ENCODE data around the gene EFNB2.

EFNB2 gene

GRCh38 chr13:106498571-106498970 lies 36.9 kb downstream of the EFNB2 start:
- Histone ChIP-seq H3K27me3 (ENCODE audit: insufficient read depth, poor library complexity, severe bottlenecking) (no peaks in the 10 kb centered on the region), H3K4me3 (replicated peaks; ENCODE audit: insufficient read depth, low read length) (no peak overlapping the region), H3K27ac (replicated peaks) (peak overlapping the region; percentile 69)
- peak; percentile 20 to 46 for DNase-seq (ENCODE audit: low read depth in 1 of 2, low spot score in 1 of 2)
- TF ChIP-seq, protein P1, sequence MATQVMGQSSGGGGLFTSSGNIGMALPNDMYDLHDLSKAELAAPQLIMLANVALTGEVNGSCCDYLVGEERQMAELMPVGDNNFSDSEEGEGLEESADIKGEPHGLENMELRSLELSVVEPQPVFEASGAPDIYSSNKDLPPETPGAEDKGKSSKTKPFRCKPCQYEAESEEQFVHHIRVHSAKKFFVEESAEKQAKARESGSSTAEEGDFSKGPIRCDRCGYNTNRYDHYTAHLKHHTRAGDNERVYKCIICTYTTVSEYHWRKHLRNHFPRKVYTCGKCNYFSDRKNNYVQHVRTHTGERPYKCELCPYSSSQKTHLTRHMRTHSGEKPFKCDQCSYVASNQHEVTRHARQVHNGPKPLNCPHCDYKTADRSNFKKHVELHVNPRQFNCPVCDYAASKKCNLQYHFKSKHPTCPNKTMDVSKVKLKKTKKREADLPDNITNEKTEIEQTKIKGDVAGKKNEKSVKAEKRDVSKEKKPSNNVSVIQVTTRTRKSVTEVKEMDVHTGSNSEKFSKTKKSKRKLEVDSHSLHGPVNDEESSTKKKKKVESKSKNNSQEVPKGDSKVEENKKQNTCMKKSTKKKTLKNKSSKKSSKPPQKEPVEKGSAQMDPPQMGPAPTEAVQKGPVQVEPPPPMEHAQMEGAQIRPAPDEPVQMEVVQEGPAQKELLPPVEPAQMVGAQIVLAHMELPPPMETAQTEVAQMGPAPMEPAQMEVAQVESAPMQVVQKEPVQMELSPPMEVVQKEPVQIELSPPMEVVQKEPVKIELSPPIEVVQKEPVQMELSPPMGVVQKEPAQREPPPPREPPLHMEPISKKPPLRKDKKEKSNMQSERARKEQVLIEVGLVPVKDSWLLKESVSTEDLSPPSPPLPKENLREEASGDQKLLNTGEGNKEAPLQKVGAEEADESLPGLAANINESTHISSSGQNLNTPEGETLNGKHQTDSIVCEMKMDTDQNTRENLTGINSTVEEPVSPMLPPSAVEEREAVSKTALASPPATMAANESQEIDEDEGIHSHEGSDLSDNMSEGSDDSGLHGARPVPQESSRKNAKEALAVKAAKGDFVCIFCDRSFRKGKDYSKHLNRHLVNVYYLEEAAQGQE (IDR thresholded peaks at IDR 0.05; ENCODE audit: insufficient replicate concordance, low read depth), result no peak
- TF ChIP-seq CTCF (IDR thresholded peaks at IDR 0.05; ENCODE audit: insufficient read depth, low read length) (no peak), GABPA (IDR thresholded peaks at IDR 0.05; ENCODE audit: low read depth) (no peak), POLR2AphosphoS5 (IDR thresholded peaks at IDR 0.05; ENCODE audit: low read depth) (no peak), SPI1 (IDR thresholded peaks at IDR 0.05; ENCODE audit: borderline replicate concordance, low read depth) (no peak)

GRCh38 chr13:106498158-106498557 lies 37.3 kb downstream of the EFNB2 start:
- H3K27me3 ChIP-seq (ENCODE audit: insufficient read depth, poor library complexity, severe bottlenecking), result no peaks in the 10 kb centered on the region
- peak in 1 of 2 experiments; percentile 46 for DNase-seq (ENCODE audit: low read depth in 1 of 2, low spot score in 1 of 2)
- H3K4me3 ChIP-seq (replicated peaks; ENCODE audit: insufficient read depth, low read length), result no peak overlapping the region
- peak overlapping the region; percentile 69 for H3K27ac ChIP-seq (replicated peaks)
- peak; percentile 67; the same call in 1 of the 2 replicates for TF ChIP-seq SPI1 (IDR thresholded peaks at IDR 0.05; ENCODE audit: borderline replicate concordance, low read depth)
- TF ChIP-seq, protein P1 (IDR thresholded peaks at IDR 0.05; ENCODE audit: insufficient replicate concordance, low read depth), result no peak

GRCh38 chr13:106497079-106497478 lies 38.4 kb downstream of the EFNB2 start:
- H3K27ac ChIP-seq (replicated peaks), result no peak overlapping the region
- DNase-seq (ENCODE audit: low read depth in 1 of 2, low spot score in 1 of 2), result no peak
- H3K4me3 ChIP-seq (replicated peaks; ENCODE audit: insufficient read depth, low read length), result no peak overlapping the region
- H3K27me3 ChIP-seq (ENCODE audit: insufficient read depth, poor library complexity, severe bottlenecking), result no peaks in the 10 kb centered on the region
- TF ChIP-seq SPI1 (IDR thresholded peaks at IDR 0.05; ENCODE audit: borderline replicate concordance, low read depth) (no peak), POLR2AphosphoS5 (IDR thresholded peaks at IDR 0.05; ENCODE audit: low read depth) (no peak), CTCF (IDR thresholded peaks at IDR 0.05; ENCODE audit: insufficient read depth, low read length) (no peak), GABPA (IDR thresholded peaks at IDR 0.05; ENCODE audit: low read depth) (no peak)
- TF ChIP-seq, protein P1 (IDR thresholded peaks at IDR 0.05; ENCODE audit: insufficient replicate concordance, low read depth), result no peak

Data from HL-60 (cell line).